A673 (cell line): ENCODE measurements around the gene MYBPHL. TPM values are rescaled to one million over a fixed set of nuclear protein-coding genes. Genes with fewer than 3 reads are reported as not detected.

Source experiments
- BruUV-seq: library from RNA; stranded (reverse); fragments of 400-500 nt; replicated peaks from 2 replicates; lab custom pipeline; 2021; lab: Mats Ljungman, UMichigan
- CTCF ChIA-PET: fragments of 300-600 bp; sonication (Branson Sonifier 250); formaldehyde crosslinking; loops from one replicate; lab custom pipeline; 2022; ENCODE audit warnings: antibody characterized with exemption; lab: Charles Lee
- POLR2A ChIA-PET: fragments of 300-600 bp; sonication (Branson Sonifier 250); formaldehyde crosslinking; loops from one replicate; lab custom pipeline; 2022; ENCODE audit warnings: antibody characterized with exemption; ENCODE audit not compliant: low non-redundant PET; lab: Charles Lee
- DNase-seq: peaks from one replicate; pipeline ENCODE4 v3.0.0-alpha.2; 2015; ENCODE audit warnings: low spot score
- H3K27ac ChIP-seq: fragments of 200-600 bp; sonication (generic); 2 replicates; pipeline ENCODE4 v1.5.1; 2016; ENCODE audit warnings: mixed run types, low read depth, mild to moderate bottlenecking, mixed read lengths, antibody characterized with exemption, low read length; ENCODE audit not compliant: poor library complexity, severe bottlenecking
- H3K27me3 ChIP-seq: fragments of 200-600 bp; sonication (generic); replicated peaks from 2 replicates; pipeline ENCODE4 v1.6.1; 2017; ENCODE audit warnings: mixed run types, low read depth, mild to moderate bottlenecking, mixed read lengths, antibody characterized with exemption, low read length; ENCODE audit not compliant: insufficient read depth, poor library complexity
- H3K36me3 ChIP-seq: fragments of 200-600 bp; sonication (generic); 2 replicates; pipeline ENCODE4 v1.6.1; 2016; ENCODE audit warnings: mixed run types, mild to moderate bottlenecking, mixed read lengths, antibody characterized with exemption, low read length; ENCODE audit not compliant: insufficient read depth, poor library complexity, severe bottlenecking
- H3K4me1 ChIP-seq: fragments of 200-600 bp; sonication (generic); 2 replicates; pipeline ENCODE4 v1.6.1; 2017; ENCODE audit warnings: mixed run types, mild to moderate bottlenecking, mixed read lengths, antibody characterized with exemption, low read length; ENCODE audit not compliant: insufficient read depth, poor library complexity, severe bottlenecking
- H3K4me3 ChIP-seq: fragments of 200-600 bp; sonication (generic); 2 replicates; pipeline ENCODE4 v1.5.1; 2016; ENCODE audit warnings: low read depth, mixed run types, mild to moderate bottlenecking, mixed read lengths, low read length; ENCODE audit not compliant: poor library complexity, severe bottlenecking
- H3K9me3 ChIP-seq: fragments of 200-600 bp; sonication (generic); 2 replicates; pipeline ENCODE4 v1.6.1; 2016; ENCODE audit warnings: mixed run types, low read depth, mild to moderate bottlenecking, mixed read lengths, antibody characterized with exemption, low read length; ENCODE audit not compliant: poor library complexity, severe bottlenecking
- EZH2 ChIP-seq: fragments of 200-600 bp; sonication (generic); IDR thresholded peaks from 2 replicates; pipeline ENCODE4 v1.6.1; 2017; ENCODE audit warnings: borderline replicate concordance, low read depth, mild to moderate bottlenecking, mixed read lengths, antibody characterized with exemption, low read length; ENCODE audit not compliant: poor library complexity, severe bottlenecking
- intact Hi-C: fragments of 100-400 bp; cut with micrococcal nuclease; formaldehyde crosslinking; loops from one replicate; pipeline ENCODE4 v1.10.0; 2022; ENCODE audit not compliant: unreplicated experiment
- total RNA-seq: library from RNA; stranded (reverse); gene quantifications from 2 replicates; pipeline ENCODE4 v1.2.3, GENCODE V29; 2021
- TF ChIP-seq, protein P1 (sequence below): fragments of 300-800, 200-600 bp; sonication (generic); conservative IDR thresholded peaks from 2 replicates; pipeline ENCODE4 v1.5.1; 2017; ENCODE audit warnings: low read depth, mild to moderate bottlenecking, antibody characterized with exemption, low read length, moderate library complexity, mixed read lengths

Gene MYBPHL
- total RNA-seq, 1 experiment from 2014 or later, result not detected

DNA sequence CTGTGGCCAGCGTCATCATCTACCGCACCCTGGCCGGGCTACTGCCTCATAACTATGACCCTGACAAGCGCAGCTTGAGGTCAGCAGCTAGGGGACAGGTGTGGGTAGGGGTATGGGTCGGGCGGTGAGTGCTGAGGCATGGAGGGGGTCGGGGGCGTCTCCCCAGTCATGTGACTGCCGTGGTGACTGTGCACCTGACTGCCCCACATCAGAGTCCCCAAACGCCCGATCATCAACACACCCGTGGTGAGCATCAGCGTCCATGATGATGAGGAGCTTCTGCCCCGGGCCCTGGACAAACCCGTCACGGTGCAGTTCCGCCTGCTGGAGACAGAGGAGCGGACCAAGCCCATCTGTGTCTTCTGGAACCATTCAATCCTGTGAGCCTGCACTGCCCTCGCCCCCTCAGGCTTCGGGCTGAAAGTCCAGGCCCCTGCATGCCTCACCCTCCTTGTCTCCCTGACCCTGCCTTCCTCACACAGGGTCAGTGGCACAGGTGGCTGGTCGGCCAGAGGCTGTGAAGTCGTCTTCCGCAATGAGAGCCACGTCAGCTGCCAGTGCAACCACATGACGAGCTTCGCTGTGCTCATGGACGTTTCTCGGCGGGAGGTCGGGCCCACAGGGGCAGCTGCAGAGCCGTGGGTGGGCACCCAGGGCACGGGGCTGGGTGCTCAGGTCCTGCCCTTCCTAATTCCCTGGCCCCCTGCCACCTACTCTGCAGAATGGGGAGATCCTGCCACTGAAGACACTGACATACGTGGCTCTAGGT, 37.4 kb downstream of the MYBPHL start:
- no peak for TF ChIP-seq EZH2
- TF ChIP-seq, protein P1, sequence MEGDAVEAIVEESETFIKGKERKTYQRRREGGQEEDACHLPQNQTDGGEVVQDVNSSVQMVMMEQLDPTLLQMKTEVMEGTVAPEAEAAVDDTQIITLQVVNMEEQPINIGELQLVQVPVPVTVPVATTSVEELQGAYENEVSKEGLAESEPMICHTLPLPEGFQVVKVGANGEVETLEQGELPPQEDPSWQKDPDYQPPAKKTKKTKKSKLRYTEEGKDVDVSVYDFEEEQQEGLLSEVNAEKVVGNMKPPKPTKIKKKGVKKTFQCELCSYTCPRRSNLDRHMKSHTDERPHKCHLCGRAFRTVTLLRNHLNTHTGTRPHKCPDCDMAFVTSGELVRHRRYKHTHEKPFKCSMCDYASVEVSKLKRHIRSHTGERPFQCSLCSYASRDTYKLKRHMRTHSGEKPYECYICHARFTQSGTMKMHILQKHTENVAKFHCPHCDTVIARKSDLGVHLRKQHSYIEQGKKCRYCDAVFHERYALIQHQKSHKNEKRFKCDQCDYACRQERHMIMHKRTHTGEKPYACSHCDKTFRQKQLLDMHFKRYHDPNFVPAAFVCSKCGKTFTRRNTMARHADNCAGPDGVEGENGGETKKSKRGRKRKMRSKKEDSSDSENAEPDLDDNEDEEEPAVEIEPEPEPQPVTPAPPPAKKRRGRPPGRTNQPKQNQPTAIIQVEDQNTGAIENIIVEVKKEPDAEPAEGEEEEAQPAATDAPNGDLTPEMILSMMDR, result no peak
- H3K27ac ChIP-seq, result no peak overlapping the region
- H3K27me3 ChIP-seq, result no peaks in the 10 kb centered on the region
- CTCF ChIA-PET, result no interaction called here
- no peak for DNase-seq
- no peaks in the 10 kb centered on the region for H3K9me3 ChIP-seq
- POLR2A ChIA-PET, result no interaction called here
- BruUV-seq, result no TSS peak
- H3K36me3 ChIP-seq, result peaks cover 24% of the 10 kb centered on the region
- intact Hi-C loops, result no loop called here
- H3K4me3 ChIP-seq, result no peak overlapping the region
- H3K4me1 ChIP-seq, result no peaks in the 10 kb centered on the region

DNA sequence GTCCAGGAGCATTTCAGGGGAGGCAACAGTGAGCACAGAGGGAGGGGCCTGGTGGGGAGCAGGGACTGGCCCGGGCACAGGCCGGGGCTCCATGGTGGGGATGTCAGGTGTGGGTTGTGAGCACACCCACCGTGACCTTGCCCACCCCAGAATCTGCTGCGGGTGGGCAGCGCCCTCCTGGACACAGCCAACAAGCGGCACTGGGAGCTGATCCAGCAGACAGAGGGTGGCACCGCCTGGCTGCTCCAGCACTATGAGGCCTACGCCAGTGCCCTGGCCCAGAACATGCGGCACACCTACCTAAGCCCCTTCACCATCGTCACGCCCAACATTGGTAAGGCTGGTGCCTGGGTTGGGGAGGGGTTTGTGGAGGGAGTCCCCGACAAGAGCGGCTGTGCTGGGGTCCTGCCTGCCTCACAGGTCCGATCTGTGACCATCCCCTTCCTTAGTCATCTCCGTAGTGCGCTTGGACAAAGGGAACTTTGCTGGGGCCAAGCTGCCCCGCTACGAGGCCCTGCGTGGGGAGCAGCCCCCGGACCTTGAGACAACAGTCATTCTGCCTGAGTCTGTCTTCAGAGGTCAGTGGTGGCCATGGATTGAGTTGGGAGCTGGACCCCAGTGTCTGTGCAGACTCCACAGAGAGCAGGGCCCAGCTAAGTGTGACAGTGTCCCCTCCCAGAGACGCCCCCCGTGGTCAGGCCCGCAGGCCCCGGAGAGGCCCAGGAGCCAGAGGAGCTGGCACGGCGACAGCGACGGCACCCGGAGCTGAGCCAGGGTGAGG, 38.2 kb downstream of the MYBPHL start:
- CTCF ChIA-PET, result no interaction called here
- Histone ChIP-seq H3K4me3 (no peak overlapping the region), H3K36me3 (peaks cover 29% of the 10 kb centered on the region), H3K4me1 (no peaks in the 10 kb centered on the region), H3K27ac (no peak overlapping the region), H3K27me3 (no peaks in the 10 kb centered on the region), H3K9me3 (no peaks in the 10 kb centered on the region)
- no peak for TF ChIP-seq EZH2
- TF ChIP-seq, protein P1, result no peak
- DNase-seq, result no peak
- intact Hi-C loops, result no loop called here
- POLR2A ChIA-PET, result no interaction called here
- no TSS peak for BruUV-seq

DNA sequence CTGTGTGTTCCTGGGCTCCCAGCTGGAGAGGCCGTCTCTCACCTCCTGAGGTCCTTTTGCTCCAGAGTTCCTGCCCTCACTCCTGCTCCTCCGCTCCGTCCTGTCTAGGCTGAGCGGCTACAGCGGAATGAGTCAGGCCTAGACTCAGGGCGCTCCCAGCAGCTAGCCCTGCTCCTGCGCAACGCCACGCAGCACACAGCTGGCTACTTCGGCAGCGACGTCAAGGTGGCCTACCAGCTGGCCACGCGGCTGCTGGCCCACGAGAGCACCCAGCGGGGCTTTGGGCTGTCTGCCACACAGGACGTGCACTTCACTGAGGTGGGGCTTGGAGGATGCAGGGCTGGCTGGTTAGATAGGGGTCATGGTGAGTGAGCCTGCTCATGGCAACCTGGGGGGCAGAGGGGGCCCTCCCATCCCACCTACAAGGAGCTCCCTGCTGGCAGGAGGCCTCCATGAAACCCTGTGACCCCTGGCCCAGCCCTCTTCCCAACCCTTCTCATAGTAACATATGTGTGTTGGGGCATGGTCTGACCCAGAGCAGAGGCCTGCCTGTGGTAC, 39.0 kb downstream of the MYBPHL start:
- no peaks in the 10 kb centered on the region for H3K27me3 ChIP-seq
- POLR2A ChIA-PET, result no interaction called here
- no peaks in the 10 kb centered on the region for H3K9me3 ChIP-seq
- no peak overlapping the region for H3K27ac ChIP-seq
- no peak for TF ChIP-seq EZH2
- TF ChIP-seq, protein P1, result no peak
- intact Hi-C loops, result no loop called here
- no peaks in the 10 kb centered on the region for H3K4me1 ChIP-seq
- CTCF ChIA-PET, result no interaction called here
- peaks cover 33% of the 10 kb centered on the region for H3K36me3 ChIP-seq
- DNase-seq, result no peak
- no TSS peak for BruUV-seq
- H3K4me3 ChIP-seq, result no peak overlapping the region
